GM12873 (cell line): Measurements from ENCODE around the gene ADAMTS13.
A peak's percentile ranks its signal among the peaks of the same experiment; 100 is the strongest.

ENCODE experiments used
- TF ChIP-seq, protein P1 (sequence below): IDR thresholded peaks from 2 replicates; pipeline ENCODE4 v1.5.1; 2012; ENCODE audit warnings: low read depth, mild to moderate bottlenecking, moderate library complexity, low read length, control low read depth; ENCODE audit not compliant: insufficient read depth; ENCODE audit errors: missing control alignments

The ADAMTS13 gene

DNA sequence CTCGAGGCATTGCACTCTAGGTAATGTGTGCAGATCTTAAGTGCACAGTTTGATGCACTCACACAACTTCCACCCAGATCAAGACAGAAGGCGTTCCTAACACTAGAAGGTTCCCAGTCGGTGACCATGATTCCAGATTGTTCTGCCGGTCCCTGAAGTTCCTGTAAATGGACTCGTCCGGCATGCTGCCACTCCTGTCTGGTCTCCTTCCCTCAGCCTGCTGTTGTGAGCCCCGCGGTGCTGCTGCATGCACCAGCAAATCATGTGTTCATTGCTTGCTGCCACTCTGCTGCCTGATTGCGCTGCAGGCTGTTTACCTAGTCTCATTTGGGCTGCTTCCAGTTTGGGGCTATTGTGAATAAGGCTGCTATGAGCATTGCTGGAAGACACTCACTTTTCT, 34.5 kb upstream of the ADAMTS13 start:
- TF ChIP-seq, protein P1, sequence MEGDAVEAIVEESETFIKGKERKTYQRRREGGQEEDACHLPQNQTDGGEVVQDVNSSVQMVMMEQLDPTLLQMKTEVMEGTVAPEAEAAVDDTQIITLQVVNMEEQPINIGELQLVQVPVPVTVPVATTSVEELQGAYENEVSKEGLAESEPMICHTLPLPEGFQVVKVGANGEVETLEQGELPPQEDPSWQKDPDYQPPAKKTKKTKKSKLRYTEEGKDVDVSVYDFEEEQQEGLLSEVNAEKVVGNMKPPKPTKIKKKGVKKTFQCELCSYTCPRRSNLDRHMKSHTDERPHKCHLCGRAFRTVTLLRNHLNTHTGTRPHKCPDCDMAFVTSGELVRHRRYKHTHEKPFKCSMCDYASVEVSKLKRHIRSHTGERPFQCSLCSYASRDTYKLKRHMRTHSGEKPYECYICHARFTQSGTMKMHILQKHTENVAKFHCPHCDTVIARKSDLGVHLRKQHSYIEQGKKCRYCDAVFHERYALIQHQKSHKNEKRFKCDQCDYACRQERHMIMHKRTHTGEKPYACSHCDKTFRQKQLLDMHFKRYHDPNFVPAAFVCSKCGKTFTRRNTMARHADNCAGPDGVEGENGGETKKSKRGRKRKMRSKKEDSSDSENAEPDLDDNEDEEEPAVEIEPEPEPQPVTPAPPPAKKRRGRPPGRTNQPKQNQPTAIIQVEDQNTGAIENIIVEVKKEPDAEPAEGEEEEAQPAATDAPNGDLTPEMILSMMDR: no peak

DNA sequence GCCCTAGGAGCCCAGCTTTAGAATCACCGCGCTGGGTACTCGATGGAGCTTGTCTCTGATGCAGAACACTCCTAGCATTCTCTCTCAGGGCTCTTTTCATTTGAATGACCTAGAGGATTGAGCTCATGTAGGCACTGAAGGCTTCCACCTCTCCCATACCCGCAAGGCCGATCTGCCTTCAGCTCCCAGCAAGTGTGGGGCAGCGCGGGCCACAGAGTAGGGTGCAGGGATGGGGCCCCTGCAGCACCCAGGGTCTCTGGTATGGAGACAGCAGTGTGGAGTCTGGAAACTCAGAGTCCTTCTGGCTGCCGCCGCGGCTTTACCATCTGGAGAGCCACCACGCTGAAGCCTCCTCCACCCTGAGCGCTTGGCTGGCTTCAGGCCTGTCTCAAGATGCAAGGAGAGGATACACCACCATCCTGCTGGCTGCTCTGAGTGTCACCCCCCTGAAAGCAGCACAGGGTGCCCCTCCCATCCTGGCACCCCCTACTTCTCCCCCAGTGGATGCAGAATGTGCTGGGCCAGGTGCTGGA, 33.1 kb upstream of the ADAMTS13 start:
- TF ChIP-seq, protein P1: no peak

DNA sequence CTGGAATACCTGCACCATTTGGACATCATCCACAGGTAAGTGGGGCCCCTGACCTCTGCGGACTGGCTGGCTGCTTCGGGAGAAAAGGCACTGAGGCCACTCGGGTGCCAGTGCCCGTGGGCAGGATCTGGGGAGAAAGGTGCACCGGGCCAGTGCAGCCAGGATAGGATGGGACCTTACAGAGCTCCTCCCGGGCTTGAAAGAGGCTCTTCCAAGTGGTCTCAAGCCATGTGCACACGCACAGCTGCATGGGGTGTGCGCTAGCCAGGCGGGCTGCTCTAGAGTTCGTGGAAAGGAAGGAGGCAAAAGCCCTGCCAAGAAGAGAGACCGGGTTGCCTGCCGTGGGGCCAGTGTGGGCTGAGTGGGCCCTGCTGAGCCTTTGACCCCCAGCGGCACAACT, 32.6 kb upstream of the ADAMTS13 start:
- TF ChIP-seq, protein P1: no peak

DNA sequence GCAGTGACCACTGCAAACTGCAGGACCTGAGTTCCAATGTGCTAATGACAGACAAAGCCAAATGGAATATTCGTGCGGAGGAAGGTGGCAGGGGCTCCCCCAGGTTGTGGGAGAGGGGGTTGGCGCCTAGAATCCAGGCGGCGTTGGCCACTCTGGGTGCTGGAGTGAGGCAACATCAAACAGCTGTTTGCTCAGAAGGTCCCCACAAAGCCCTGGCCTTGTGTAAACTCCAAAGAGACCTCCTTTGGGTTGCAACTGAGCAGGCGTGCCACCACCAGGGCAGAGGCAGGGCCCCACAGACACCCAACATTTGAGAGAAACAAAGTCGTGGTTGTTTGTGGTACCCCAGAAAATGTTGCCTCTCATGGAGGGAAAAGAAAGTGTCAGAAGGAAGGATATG, 31.5 kb upstream of the ADAMTS13 start:
- TF ChIP-seq, protein P1: no peak

DNA sequence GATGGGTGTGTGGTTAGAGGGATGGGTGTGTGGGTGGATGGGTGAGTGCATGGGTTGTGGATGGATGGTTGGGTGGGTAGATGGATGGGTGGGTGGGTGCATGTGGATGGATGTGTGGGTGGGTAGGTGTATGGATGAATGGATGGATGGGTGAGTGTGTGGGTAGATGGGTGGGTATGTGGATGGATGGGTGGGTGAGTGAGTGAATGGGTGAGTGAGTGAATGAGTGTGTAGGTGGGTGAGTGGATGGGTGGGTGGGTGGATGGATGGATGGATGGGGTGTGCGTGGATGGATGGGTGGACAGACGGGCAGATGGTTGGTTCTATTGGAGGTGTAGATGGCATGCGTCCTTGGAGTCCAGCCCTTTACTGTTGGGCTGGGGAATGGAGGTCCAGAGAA, 28.8 kb upstream of the ADAMTS13 start:
- TF ChIP-seq, protein P1: no peak

DNA sequence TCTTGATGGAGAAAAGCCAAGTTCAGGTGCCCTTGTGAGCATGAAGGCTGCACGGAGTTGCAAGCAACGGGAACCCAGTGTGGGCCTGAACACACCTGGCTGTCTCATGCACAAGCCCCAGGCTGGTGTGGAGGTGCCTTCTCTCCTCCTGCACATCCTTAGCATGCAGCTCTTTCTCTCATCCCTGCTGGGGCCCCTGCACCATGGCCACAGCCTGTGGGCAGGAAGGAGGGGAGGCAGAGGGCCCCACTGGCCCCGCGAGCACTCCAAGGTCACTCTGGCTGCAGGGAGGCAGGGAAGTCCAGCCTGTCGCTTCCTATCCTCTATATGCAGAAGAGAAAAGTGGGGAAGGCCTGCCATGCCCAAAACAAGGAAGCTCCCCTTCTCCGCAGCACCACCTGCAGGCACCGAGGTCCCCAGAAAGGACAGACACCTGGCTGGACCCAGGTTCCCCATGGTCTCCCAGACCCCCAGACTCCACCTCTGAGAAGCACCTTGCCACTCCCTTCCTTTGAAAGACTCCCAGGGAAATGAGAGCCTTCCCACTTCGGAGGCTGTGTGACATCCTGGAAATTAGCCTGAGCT, 27.4 kb upstream of the ADAMTS13 start:
- TF ChIP-seq, protein P1: no peak

DNA sequence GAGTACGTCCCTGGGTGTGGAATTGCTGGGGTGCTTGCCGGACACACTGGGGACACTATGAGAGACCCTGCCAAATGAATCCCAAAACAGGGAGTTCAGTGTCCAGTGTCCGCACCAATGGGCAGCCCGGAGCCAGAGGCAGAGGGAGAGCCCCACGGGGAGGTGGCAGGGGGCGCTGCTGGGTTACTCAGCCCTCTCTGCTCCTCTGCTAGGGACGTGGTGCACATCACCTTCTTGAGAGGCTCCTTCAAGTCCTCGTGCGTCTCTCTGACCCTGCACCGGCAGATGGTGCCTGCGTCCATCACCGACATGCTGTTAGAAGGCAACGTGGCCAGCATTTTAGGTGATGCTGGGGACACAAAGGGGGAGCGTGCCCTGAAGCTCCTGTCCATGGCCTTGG, 25.2 kb upstream of the ADAMTS13 start:
- TF ChIP-seq, protein P1: peak; percentile 43
